TTC549 (cell line): Measurements from ENCODE around the gene DELE1.

Source experiments
- FAIRE-seq: peaks from 2 replicates; lab custom pipeline; 2012; peaks lifted over from hg19 to GRCh38; lab: Jason Lieb, UNC

DELE1 gene

GRCh38 chr5:141923448-141924313 lies at the start of gene DELE1:
DELE1 (plus strand) TSS chr5:141923871; CDS start chr5:141923942, 71 bp downstream.
- peak; percentile 78 for FAIRE-seq

- FAIRE-seq: no peak
Observed at GRCh38 chr5:141873933-141874261, 49.8 kb upstream of the DELE1 start.

- no peak for FAIRE-seq
Observed at GRCh38 chr5:141874262-141874964, 49.3 kb upstream of the DELE1 start.

GRCh38 chr5:141875022-141875740 lies 48.5 kb upstream of the DELE1 start:
- no peak for FAIRE-seq

- no peak for FAIRE-seq
Observed at GRCh38 chr5:141875795-141876627, 47.7 kb upstream of the DELE1 start.

- FAIRE-seq: no peak
Observed at GRCh38 chr5:141876628-141877355, 46.9 kb upstream of the DELE1 start.

- no peak for FAIRE-seq
Observed at GRCh38 chr5:141877356-141878185, 46.1 kb upstream of the DELE1 start.

- no peak for FAIRE-seq
Observed at GRCh38 chr5:141878186-141878710, 45.4 kb upstream of the DELE1 start, which contains the start of gene PCDH1. PCDH1 (minus strand) TSS chr5:141878410; CDS start chr5:141878262, 148 bp downstream.

- FAIRE-seq: no peak
Observed at GRCh38 chr5:141878711-141879425, 44.8 kb upstream of the DELE1 start.

GRCh38 chr5:141879426-141879759 lies 44.3 kb upstream of the DELE1 start:
- FAIRE-seq: no peak

GRCh38 chr5:141879941-141880738 lies 43.5 kb upstream of the DELE1 start:
- no peak for FAIRE-seq

- no peak for FAIRE-seq
Observed at GRCh38 chr5:141880961-141881801, 42.5 kb upstream of the DELE1 start.

GRCh38 chr5:141881886-141882285 lies 41.8 kb upstream of the DELE1 start:
- FAIRE-seq: no peak

- FAIRE-seq: no peak
Observed at GRCh38 chr5:141882594-141883183, 41.0 kb upstream of the DELE1 start.

GRCh38 chr5:141883184-141883891 lies 40.3 kb upstream of the DELE1 start:
- no peak for FAIRE-seq

GRCh38 chr5:141883892-141884318 lies 39.8 kb upstream of the DELE1 start:
- FAIRE-seq: no peak
